NOMO-1 treated with DMSO at 0.1 percent for 48 hours (cell line): ENCODE results near the gene DGKB.
"Not testable (repeated sequence)": the region's sequence is repeated elsewhere in the genome, so short reads cannot be mapped to it uniquely, and the experiment has no call there.

ENCODE experiments used
- DNase-seq: peaks from one replicate; lab custom pipeline; 2025; ENCODE audit not compliant: unreplicated experiment; lab: John Stamatoyannopoulos, UW

The DGKB gene

GRCh38 chr7:14309432-14309831, 593.1 kb downstream of the DGKB start:
- peak; percentile 2 for DNase-seq

DNA sequence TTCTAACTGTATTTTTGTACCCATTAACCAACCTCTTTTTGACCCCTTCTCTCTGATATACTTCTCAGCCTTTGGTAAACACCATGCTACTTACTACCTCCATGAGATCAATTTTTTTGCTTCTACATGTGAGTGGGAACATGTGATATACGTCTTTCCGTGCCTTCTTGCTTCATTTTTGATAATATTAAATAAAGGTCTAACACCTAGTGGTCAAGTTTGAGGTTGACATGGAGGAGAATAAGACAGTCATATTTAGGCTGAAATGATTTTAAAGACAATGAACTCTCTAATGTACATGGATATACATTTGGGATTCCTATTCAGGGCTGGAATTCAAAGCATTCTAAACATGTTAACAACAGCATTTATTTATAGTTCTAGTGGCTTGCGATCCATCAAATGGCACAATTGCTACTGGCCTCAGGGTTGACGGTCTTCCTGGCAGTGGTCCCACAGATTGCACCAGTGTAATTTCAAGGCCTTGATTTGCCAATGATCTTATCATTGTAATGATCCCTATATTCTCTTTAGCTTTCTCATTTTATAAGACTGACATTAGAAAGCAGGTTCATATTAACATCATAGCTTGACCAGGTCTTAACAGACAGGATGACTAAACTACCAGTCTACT, 597.2 kb downstream of the DGKB start:
- DNase-seq: no peak

DNA sequence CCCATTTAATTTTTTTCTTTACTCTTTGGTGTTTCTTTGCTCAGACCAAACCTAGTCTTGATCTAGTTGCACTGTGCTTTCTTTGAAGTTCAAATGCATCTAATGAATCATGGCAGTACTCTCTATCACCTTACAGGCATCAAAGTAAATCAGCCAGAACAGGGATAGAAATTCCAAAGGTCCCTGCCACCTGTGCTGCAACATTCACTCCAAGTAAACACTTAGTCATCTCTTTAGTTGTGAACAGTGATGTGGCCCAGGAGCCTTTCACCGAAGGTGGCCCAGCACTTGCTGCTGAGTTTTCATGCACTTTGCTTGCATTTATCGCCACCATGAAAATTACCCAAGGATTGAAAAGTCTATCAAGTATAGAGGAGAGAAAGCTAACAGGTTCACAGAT, 599.0 kb downstream of the DGKB start:
- no peak for DNase-seq

GRCh38 chr7:14294637-14295036, 607.9 kb downstream of the DGKB start:
- no peak for DNase-seq

- no peak for DNase-seq
Measured at GRCh38 chr7:14293434-14293833, 609.1 kb downstream of the DGKB start.

GRCh38 chr7:14292737-14293136, 609.8 kb downstream of the DGKB start:
- DNase-seq: no peak

- DNase-seq: no peak
Measured at GRCh38 chr7:14289957-14290356, 612.6 kb downstream of the DGKB start.

DNA sequence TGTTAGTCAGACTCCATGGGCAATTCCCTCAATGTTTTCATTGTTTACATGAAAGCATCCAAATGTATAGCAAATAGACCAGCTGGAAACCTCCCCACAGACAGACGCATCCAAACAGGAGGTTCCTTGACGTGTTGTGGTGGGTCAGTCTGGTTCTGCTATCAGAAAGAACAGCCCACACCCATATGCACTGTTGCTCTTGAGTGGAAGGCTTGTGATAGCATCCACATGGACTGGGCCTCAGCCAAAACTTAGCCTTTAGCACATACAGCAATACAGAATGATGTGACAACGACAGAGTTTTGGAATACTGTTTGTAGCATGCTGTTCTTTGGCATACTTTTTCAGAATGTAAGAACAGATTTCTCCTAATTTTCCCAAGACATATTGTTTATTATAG, 613.9 kb downstream of the DGKB start:
- DNase-seq: no peak

DNA sequence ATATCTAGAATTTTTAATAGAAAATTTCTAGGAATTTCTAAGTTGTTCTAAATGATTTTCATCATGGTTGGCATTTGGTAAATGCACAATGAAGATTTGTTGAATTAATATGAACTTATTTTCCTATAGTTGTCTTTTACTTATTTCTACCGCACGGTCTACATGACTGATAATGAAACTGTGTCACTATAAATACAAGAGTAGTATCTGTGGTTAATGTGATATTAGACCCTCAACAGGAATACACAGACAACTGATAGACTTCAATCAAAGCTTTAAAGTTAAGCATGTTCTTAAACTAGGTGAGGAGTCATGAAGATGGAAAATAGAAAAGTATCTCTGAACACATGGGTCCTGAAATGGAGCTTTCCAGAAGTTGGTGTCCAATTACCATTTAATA, 615.2 kb downstream of the DGKB start:
- no peak for DNase-seq

GRCh38 chr7:14286036-14286435, 616.5 kb downstream of the DGKB start:
- no peak for DNase-seq

DNA sequence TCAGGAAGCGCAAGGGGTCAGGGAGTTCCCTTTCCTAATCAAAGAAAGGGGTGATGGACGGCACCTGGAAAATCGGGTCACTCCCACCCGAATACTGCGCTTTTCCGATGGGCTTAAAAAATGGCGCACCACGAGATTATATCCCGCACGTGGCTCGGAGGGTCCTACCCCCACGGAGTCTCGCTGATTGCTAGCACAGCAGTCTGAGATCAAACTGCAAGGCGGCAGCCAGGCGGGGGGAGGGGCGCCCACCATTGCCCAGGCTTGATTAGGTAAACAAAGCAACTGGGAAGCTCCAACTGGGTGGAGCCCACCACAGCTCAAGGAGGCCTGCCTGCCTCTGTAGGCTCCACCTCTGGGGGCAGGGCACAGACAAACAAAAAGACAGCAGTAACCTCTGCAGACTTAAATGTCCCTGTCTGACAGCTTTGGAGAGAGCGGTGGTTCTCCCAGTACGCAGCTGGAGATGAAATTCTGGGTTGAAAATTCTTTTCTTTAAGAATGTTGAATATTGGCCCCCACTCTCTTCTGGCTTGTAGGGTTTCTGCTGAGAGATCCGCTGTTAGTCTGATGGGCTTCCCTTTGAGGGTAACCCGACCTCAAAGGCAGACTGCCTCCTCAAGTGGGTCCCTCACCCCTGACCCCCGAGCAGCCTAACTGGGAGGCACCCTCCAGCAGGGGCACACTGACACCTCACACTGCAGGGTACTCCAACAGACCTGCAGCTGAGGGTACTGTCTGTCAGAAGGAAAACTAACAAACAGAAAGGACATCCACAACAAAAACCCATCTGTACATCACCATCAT, 623.3 kb downstream of the DGKB start:
- not testable (repeated sequence) for DNase-seq

DNA sequence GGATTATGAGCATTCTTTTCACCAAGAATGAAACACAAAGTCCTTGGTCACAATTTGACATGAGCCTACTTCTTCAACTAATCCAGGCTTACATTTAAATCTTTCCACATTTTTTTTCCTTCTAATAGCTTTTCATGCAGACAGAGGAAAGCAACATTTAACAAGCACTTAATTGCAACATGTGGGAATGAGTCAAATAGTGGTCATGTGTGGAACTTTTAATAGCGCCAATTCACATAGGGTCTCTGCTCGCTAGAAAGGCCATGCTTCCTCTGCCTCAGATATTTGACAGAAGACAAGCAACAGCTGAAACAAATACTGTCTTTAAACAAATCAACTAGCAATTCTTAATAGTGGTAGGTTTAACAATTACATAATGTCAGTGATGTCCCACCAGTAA, 627.2 kb downstream of the DGKB start:
- no peak for DNase-seq

DNA sequence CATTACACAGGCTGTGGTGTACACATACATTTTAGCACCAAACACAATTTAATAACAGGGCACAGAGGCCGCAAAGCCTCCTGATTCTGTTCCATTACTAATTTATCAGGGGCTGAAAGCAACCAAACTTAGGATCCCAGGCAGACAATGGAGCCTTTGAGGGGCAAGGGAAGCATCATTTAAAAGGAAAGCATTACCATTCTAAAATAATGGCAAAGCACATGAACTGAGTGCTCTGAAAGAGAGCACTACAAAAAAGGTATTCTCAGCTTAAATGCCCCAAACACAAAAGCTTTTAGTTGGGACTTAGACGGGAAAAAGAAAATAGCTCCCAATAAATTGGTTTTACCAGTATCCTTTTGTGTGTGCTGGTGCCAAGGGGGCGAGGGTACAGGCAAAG, 631.1 kb downstream of the DGKB start:
- DNase-seq: no peak

DNA sequence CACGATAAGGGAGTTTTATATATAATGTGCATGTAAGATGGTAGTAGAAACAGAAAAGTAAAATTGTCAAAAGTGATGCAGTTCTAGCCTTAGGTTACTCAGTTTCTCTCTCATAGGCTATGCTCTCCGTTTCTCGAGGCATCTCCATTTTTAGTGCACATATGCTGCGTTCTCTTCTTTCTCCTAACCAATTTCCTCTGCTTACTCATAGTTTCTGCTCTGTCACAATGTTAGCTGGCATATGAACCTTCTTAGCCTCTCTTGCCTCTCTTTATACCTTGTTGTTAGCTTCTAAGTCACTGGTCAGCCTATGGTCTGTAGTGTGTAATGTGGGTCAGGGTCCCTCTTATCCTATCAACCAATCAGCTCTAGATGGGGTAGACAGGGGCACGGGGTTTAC, 632.5 kb downstream of the DGKB start:
- DNase-seq: no peak

DNA sequence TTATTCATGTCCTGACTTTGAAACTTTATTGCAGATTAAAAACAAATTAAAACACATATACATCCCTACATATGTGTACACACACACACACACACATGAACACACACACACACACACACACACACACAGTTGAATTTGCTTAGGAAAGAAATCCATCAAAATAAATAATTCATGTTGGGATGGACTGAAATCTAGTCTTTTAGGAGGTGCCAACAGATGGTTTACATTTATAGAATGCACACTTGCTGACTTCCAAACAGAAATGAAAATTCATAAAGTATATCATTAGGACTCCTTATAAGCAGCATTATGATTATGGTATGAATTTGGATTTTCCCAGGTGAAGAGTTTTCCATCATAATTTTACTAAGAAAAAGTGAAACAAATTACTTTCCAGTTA, 642.5 kb downstream of the DGKB start:
- DNase-seq: no peak

- DNase-seq: no peak
Measured at GRCh38 chr7:14258861-14259260, 643.7 kb downstream of the DGKB start.

- DNase-seq: no peak
Measured at GRCh38 chr7:14258441-14258840, 644.1 kb downstream of the DGKB start.

DNA sequence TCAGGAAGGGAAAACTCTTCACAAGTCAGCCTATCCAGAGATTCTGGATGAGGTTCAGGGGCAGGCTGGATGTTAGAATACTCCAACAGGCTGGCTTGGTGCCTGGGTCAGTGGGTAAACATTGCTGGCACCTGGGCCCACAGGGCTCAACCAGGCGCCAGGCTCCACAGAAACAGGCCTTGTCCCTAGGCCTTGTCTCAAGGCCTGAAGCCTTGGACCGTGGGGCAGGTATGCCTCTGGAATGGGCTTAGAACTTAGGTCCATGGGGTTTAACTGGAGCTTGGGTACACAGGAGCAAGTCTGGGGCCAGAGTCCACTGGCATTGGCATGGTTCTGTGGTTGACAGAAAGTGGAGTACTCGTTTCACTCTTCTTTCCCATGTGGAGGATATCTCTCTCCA, 650.1 kb downstream of the DGKB start:
- no peak for DNase-seq

DNA sequence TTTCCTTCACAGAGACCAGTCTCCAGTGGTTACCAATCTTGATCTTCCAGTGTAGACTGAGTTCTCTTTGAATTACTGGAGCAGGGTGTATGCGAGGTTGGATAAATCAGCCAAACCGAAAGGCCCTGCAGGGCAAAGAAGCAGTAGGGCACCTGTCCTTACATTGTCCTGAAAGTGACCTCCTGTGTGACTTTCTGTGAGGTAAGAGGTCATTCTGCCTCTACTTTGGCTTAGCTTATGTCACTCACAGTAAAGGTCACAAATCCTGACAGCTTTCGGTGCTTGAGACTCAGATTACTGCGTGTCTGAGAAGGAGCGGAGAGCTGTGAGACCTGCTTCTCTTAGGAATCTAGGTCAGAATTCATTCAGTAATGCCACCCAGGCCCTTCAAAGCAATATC, 660.4 kb downstream of the DGKB start:
- DNase-seq: no peak

DNA sequence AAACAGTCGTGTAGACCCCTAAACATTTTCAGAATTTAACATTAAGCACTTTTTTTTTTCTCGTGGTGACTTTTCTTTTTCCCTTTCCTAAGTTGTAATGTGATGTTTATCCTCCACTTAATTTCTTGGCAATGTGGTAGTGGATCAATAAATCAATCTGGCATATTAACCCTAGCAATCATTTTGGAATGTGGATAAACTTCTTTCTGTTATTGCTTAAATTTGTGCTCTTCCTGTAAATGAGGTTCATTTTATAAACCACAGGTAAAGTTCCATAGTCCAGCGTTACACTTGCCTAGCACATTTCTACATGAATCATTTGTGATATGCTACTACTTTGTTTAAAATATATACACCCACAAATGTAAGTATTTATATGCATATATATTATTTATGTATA, 665.7 kb downstream of the DGKB start:
- DNase-seq: no peak

- DNase-seq: no peak
Measured at GRCh38 chr7:14235056-14235455, 667.5 kb downstream of the DGKB start.

DNA sequence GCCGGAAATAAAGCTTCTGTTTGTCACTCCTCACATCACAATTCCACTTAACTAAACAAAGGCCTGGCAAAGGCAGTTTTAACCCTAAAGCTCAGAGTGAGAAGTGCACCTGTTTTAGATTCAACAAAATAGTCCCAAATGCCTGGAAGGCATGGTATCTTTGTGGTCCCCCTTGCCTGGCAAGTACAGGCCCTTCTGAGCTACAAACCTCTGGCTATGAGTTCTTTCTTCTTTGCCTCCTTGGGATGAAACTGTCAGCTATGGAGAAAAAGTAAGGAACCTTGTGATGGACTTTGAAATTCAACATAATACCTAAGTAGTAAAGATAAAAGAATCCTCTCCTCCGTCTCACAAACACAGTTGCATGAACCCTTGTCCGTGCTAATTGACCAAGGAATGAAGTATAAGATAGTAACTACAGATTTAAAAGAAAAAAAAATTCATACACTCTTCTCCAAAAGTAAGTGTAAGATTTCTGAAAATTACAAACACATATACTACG, 668.6 kb downstream of the DGKB start:
- DNase-seq: no peak
